Frontal cortex (tissue), 4 donors: ENCODE results near the gene ZNF506. TPM values are rescaled to one million over a fixed set of nuclear protein-coding genes. Genes with fewer than 3 reads are reported as not detected.
"Not testable (repeated sequence)": the region's sequence is repeated elsewhere in the genome, so short reads cannot be mapped to it uniquely, and the experiment has no call there.

ENCODE experiments used
- DNase-seq, 2 donors: peaks; one replicate each; pipeline ENCODE4 v3.0.0; 2012; ENCODE audit warnings: low spot score in 2 of 2
- FAIRE-seq: peaks from 2 replicates; lab custom pipeline; 2012; peaks lifted over from hg19 to GRCh38; lab: Jason Lieb, UNC
- total RNA-seq: library from RNA; depleted of rRNA; stranded (reverse); fragments of >200 nt; gene quantifications from one replicate; pipeline ENCODE4 v1.2.3, GENCODE V29; 2014
- donor health status: control.
- donor health status: control.
- donor health status: control.

Gene ZNF506
- total RNA-seq: 57.1 TPM

GRCh38 chr19:19821366-19821951 is at the start of gene ZNF506:
TSS of gene ZNF506 (minus strand) at chr19:19821750. CDS start at chr19:19821603, 147 bp downstream.
- peak; percentile 70 to 84 for DNase-seq
- peak; percentile 95 for FAIRE-seq

GRCh38 chr19:19870086-19870485 is 48.5 kb upstream of the ZNF506 start:
- not testable (repeated sequence) for FAIRE-seq, DNase-seq

- FAIRE-seq (no peak), DNase-seq (no peak)
Observed at GRCh38 chr19:19866611-19867248, 45.2 kb upstream of the ZNF506 start.

GRCh38 chr19:19865750-19866610 is 44.4 kb upstream of the ZNF506 start, which contains the start of gene ZNF253:
TSS of gene ZNF253 (plus strand) at chr19:19865882. CDS start at chr19:19865997, 115 bp downstream.
- peak; percentile 87 to 89 for DNase-seq
- no peak for FAIRE-seq

- no peak for DNase-seq
- no peak for FAIRE-seq
Observed at GRCh38 chr19:19860756-19861390, 39.3 kb upstream of the ZNF506 start.

GRCh38 chr19:19858751-19859150 is 37.2 kb upstream of the ZNF506 start:
- FAIRE-seq (no peak), DNase-seq (no peak)

GRCh38 chr19:19851740-19852139 is 30.2 kb upstream of the ZNF506 start:
- FAIRE-seq, DNase-seq: not testable (repeated sequence)

GRCh38 chr19:19849056-19849455 is 27.5 kb upstream of the ZNF506 start:
- DNase-seq (no peak), FAIRE-seq (no peak)

GRCh38 chr19:19847781-19848180 is 26.2 kb upstream of the ZNF506 start:
- no peak for FAIRE-seq
- DNase-seq: no peak

GRCh38 chr19:19835560-19836038 is 14.0 kb upstream of the ZNF506 start:
- no peak for FAIRE-seq
- DNase-seq: no peak

GRCh38 chr19:19826875-19827274 is 5.3 kb upstream of the ZNF506 start:
- DNase-seq (no peak), FAIRE-seq (no peak)

- no peak for FAIRE-seq
Observed at GRCh38 chr19:19823916-19824315, 2.4 kb upstream of the ZNF506 start.

GRCh38 chr19:19821976-19822375 is 426 bp upstream of the ZNF506 start:
- not testable (repeated sequence) for DNase-seq, FAIRE-seq

More at GRCh38 chr19:19823916-19824315, 2.4 kb upstream of the ZNF506 start:
- no peak for DNase-seq

GRCh38 chr19:19820774-19821320 is 703 bp downstream of the ZNF506 start:
- FAIRE-seq (no peak), DNase-seq (no peak)

GRCh38 chr19:19817357-19817756 is 4.2 kb downstream of the ZNF506 start:
- FAIRE-seq (no peak), DNase-seq (no peak)

- FAIRE-seq: no peak
- DNase-seq: no peak
Observed at GRCh38 chr19:19816679-19817078, 4.9 kb downstream of the ZNF506 start.

- not testable (repeated sequence) for DNase-seq, FAIRE-seq
Observed at GRCh38 chr19:19811999-19812398, 9.6 kb downstream of the ZNF506 start.

GRCh38 chr19:19805480-19805879 is 16.1 kb downstream of the ZNF506 start:
- FAIRE-seq (no peak), DNase-seq (no peak)

- DNase-seq: no peak
Observed at GRCh38 chr19:19788015-19788414, 33.5 kb downstream of the ZNF506 start.

GRCh38 chr19:19785476-19785875 is 36.1 kb downstream of the ZNF506 start:
- DNase-seq, FAIRE-seq: not testable (repeated sequence)

More at GRCh38 chr19:19788015-19788414, 33.5 kb downstream of the ZNF506 start:
- FAIRE-seq: no peak
